Activated B cell treated with CpG ODN at 0.5 μM for 24 hours (primary cell): ENCODE data around the gene CHRNE. TPM values are rescaled to one million over a fixed set of nuclear protein-coding genes. Genes with fewer than 3 reads are reported as not detected.

Source experiments
- ATAC-seq: fragments of 200-7000 bp; cut with Tn5 transposase; one replicate; pipeline ENCODE4 v1.10.0; 2021; ENCODE audit warnings: low read depth, mild to moderate bottlenecking, moderate library complexity
- CTCF ChIA-PET: fragments of 350-600 bp; sonication (Branson Sonifier 250); formaldehyde crosslinking; loops from one replicate; lab custom pipeline; 2021; ENCODE audit warnings: antibody characterized with exemption; lab: Charles Lee
- POLR2A ChIA-PET: fragments of 350-600 bp; sonication (Branson Sonifier 250); formaldehyde crosslinking; loops from one replicate; lab custom pipeline; 2021; ENCODE audit warnings: antibody characterized with exemption; lab: Charles Lee
- DNase-seq: peaks from one replicate; pipeline ENCODE4 v3.0.0; 2022
- H3K27ac Mint-ChIP-seq: one replicate; pipeline ENCODE4 v1.8.0; 2020; ENCODE audit warnings: mixed read lengths
- H3K27me3 Mint-ChIP-seq: one replicate; pipeline ENCODE4 v1.8.0; 2021; ENCODE audit warnings: mixed read lengths
- H3K36me3 Mint-ChIP-seq: one replicate; pipeline ENCODE4 v1.8.0; 2021; ENCODE audit warnings: low read depth, mixed read lengths
- H3K4me1 Mint-ChIP-seq: one replicate; pipeline ENCODE4 v1.8.0; 2021; ENCODE audit warnings: mixed read lengths
- H3K4me3 Mint-ChIP-seq: one replicate; pipeline ENCODE4 v1.8.0; 2020; ENCODE audit warnings: mild to moderate bottlenecking, mixed read lengths
- H3K9me3 Mint-ChIP-seq: one replicate; pipeline ENCODE4 v1.8.0; 2020; ENCODE audit warnings: mixed read lengths
- intact Hi-C: fragments of 100-400 bp; cut with micrococcal nuclease; formaldehyde crosslinking; loops from one replicate; pipeline ENCODE4 v1.15.1; 2024
- total RNA-seq: library from RNA; stranded (reverse); gene quantifications from 2 replicates; pipeline ENCODE4 v1.2.3, GENCODE V29; 2022
- TF ChIP-seq, protein P1 (sequence below): fragments of 200-600 bp; IDR thresholded peaks from one replicate; pipeline ENCODE4 v1.8.0; 2022; ENCODE audit warnings: antibody characterized with exemption, mild to moderate bottlenecking

CHRNE gene
- total RNA-seq, 1 donor from 2014 or later = 0.38 TPM

DNA sequence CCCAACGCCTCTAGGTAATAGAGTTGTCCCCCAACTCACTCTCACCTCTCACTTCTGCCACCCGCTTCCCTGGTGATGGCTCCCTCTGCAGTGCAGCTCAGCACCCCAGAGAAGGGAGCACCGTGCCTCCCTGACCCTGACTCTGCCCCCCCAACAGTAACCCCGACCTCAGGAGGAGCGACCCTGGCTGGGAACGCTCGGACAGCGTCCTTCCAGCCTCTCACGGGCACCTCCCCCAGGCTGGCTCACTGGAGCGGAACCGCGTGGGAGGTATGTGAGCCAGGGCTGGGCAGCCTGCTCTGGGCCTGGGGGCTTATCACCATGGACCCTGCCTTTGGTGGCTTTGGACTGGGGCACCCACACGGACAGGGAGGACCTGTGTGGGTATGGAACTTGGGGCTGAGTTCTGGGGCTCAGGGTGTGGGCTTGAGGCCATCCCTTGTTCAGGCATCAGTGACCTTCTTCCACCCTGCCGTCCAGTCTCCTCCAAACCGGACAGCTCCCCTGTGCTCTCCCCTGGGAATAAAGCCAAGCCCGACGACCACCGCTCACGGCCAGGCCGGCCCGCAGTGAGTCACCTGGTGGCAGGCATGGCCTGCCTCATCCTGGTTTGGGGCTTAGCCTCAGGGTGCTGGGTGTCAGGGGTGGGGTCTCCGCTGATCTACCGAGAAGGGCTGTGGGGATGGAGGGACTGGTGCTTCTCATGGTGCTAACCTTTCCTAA, 10.2 kb downstream of the CHRNE start:
- no peak for DNase-seq
- TF ChIP-seq, protein P1, sequence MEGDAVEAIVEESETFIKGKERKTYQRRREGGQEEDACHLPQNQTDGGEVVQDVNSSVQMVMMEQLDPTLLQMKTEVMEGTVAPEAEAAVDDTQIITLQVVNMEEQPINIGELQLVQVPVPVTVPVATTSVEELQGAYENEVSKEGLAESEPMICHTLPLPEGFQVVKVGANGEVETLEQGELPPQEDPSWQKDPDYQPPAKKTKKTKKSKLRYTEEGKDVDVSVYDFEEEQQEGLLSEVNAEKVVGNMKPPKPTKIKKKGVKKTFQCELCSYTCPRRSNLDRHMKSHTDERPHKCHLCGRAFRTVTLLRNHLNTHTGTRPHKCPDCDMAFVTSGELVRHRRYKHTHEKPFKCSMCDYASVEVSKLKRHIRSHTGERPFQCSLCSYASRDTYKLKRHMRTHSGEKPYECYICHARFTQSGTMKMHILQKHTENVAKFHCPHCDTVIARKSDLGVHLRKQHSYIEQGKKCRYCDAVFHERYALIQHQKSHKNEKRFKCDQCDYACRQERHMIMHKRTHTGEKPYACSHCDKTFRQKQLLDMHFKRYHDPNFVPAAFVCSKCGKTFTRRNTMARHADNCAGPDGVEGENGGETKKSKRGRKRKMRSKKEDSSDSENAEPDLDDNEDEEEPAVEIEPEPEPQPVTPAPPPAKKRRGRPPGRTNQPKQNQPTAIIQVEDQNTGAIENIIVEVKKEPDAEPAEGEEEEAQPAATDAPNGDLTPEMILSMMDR = no peak
- Mint-ChIP-seq H3K27me3 (no peaks in the 10 kb centered on the region), H3K4me1 (peaks cover 4% of the 10 kb centered on the region), H3K27ac (no peak overlapping the region), H3K4me3 (no peak overlapping the region), H3K9me3 (no peaks in the 10 kb centered on the region), H3K36me3 (peaks cover 55% of the 10 kb centered on the region)
- CTCF ChIA-PET = interaction anchor here (0.6 kb wide), 1 partner anchor 468 kb away, joined by 4 read pairs; no protein-coding TSS in a partner anchor
- intact Hi-C loops = no loop called here
- POLR2A ChIA-PET = no interaction called here
- no peak for ATAC-seq

DNA sequence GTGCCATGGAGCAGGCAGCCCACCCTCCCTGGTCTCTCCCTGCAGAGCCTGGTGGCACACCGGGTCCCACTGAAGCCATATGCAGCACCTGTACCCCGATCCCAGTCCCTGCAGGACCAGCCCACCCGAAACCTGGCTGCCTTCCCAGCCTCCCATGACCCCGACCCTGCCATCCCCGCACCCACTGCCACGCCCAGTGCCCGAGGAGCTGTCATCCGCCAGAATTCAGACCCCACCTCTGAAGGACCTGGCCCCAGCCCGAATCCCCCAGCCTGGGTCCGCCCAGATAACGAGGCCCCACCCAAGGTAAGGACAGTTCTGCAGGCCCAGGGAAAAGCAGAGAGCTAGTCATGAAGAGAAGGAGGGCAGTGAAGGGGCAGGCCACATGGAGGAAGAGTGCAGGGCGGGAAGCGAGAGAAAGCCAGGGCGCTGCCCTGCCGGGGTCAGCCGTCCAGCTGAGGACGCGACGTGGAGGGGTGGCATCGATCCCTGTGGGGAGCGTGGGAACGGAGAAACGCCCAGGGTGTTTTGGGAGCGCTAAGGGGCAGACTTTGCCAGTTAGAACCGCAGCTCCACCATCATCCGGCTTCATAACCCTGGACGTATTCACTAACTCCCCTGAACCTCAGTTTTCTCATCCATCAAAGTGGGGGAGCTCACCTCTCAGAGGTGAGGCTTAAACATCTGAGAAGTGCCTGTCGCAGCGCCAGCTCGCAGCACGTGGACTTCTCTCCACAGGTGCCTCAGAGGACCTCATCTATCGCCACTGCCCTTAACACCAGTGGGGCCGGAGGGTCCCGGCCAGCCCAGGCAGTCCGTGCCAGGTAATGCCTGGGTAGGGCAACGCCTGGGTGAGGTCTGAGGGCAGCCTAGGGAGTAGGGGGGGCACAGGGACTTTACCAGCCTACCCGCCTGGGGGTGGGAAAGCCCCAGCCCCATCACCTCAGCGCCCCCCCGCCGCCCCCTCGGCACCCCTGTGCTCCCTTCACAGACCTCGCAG, 11.2 kb downstream of the CHRNE start:
- ChIA-PET CTCF (interaction anchor here (0.7 kb wide), 1 partner anchor 7 kb away, joined by 3 read pairs; the partner anchor contains the start of gene C17orf107), POLR2A (interaction anchor here (0.7 kb wide), 1 partner anchor 522 kb away, joined by 3 read pairs; no protein-coding TSS in a partner anchor)
- Mint-ChIP-seq H3K27me3 (no peaks in the 10 kb centered on the region), H3K9me3 (no peaks in the 10 kb centered on the region), H3K4me1 (peaks cover 4% of the 10 kb centered on the region), H3K36me3 (peaks cover 58% of the 10 kb centered on the region), H3K4me3 (no peak overlapping the region), H3K27ac (no peak overlapping the region)
- TF ChIP-seq, protein P1 = no peak
- ATAC-seq = no peak
- intact Hi-C loops = no loop called here
- no peak for DNase-seq

DNA sequence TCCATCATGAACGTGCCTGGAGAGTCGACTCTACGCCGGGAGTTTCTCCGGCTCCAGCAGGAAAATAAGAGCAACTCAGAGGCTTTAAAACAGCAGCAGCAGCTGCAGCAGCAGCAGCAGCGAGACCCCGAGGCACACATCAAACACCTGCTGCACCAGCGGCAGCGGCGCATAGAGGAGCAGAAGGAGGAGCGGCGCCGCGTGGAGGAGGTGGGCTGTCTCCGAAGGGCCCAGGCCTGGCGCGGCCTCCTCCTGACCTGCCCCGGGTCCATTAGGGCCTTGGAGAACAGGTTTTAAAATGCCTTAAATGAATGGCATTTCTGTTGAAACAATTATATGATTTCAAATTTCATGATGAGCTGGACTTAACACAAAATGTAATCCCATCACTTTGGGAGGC, 15.3 kb downstream of the CHRNE start:
- POLR2A ChIA-PET = no interaction called here

DNA sequence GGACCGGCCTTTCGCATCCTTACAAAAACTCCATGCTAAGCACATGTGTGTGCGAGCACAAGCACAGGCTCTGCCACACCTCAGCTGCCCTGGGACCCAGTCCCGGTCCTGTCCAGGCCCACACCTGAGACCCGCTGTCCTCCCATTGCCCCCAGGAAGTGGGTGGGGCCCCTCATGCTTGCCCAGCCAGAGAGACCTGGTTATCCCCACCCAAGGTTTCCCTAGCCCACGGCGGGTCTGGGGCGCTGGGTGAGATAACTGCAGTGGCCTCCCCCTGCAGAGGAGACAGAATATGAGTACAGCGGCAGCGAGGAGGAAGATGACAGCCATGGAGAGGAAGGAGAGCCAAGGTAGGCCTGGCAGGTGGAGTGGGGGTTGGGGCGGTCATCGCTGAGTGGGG, 16.1 kb downstream of the CHRNE start:
- Mint-ChIP-seq H3K36me3 (peaks cover 54% of the 10 kb centered on the region), H3K9me3 (no peaks in the 10 kb centered on the region), H3K27me3 (no peaks in the 10 kb centered on the region), H3K4me1 (peaks cover 9% of the 10 kb centered on the region), H3K4me3 (no peak overlapping the region), H3K27ac (no peak overlapping the region)
- TF ChIP-seq, protein P1 = no peak
- ChIA-PET POLR2A (interaction anchor here (0.6 kb wide), 1 partner anchor 162 kb away, joined by 4 read pairs; no protein-coding TSS in a partner anchor), CTCF (interaction anchor here (0.9 kb wide), 2 partner anchors 150 to 177 kb away, joined by 4 to 5 read pairs; partner anchors contain the start of gene ARRB2)
- no peak for DNase-seq
- intact Hi-C loops = no loop called here
- no peak for ATAC-seq

More for the DNA sequence above, 15.3 kb downstream of the CHRNE start:
- H3K4me1 Mint-ChIP-seq = peaks cover 4% of the 10 kb centered on the region
- DNase-seq (no peak), ATAC-seq (no peak)
- CTCF ChIA-PET = interaction anchor here (0.6 to 1.7 kb wide), 3 partner anchors 177 to 321 kb away, joined by 3 to 6 read pairs (median 5); partner anchors contain the start of gene ARRB2
- H3K9me3 Mint-ChIP-seq = no peaks in the 10 kb centered on the region
- H3K27me3 Mint-ChIP-seq = no peaks in the 10 kb centered on the region
- peaks cover 58% of the 10 kb centered on the region for H3K36me3 Mint-ChIP-seq
- H3K27ac Mint-ChIP-seq = no peak overlapping the region
- no peak overlapping the region for H3K4me3 Mint-ChIP-seq
- TF ChIP-seq, protein P1 = no peak
- intact Hi-C loops = no loop called here
